H9 (cell line): ENCODE measurements around the gene CPEB2. TPM values are rescaled to one million over a fixed set of nuclear protein-coding genes. Genes with fewer than 3 reads are reported as not detected.

Experiments used
- DNase-seq: peaks from one replicate; pipeline ENCODE4 v3.0.0-alpha.2; 2017
- H2AFZ ChIP-seq: one replicate; pipeline ENCODE4 v1.6.1; 2013; ENCODE audit warnings: mild to moderate bottlenecking, low read length, control low read depth, moderate library complexity
- H2AK5ac ChIP-seq: 2 replicates; pipeline ENCODE4 v1.6.1; 2013; ENCODE audit warnings: low read length, control low read depth, mixed read lengths; ENCODE audit not compliant: insufficient read length
- H2BK120ac ChIP-seq: one replicate; pipeline ENCODE4 v1.6.1; 2013; ENCODE audit warnings: low read depth, mild to moderate bottlenecking, low read length, control low read depth, inconsistent platforms; ENCODE audit not compliant: poor library complexity, severe bottlenecking
- H2BK12ac ChIP-seq: 2 replicates; pipeline ENCODE4 v1.6.1; 2013; ENCODE audit warnings: low read length, control low read depth, mixed read lengths, low read depth; ENCODE audit not compliant: insufficient read length
- H2BK15ac ChIP-seq: 2 replicates; pipeline ENCODE4 v1.6.1; 2013; ENCODE audit warnings: low read depth, low read length, control low read depth
- H2BK20ac ChIP-seq: one replicate; pipeline ENCODE4 v1.6.1; 2013; ENCODE audit warnings: low read depth, mild to moderate bottlenecking, low read length, control low read depth, inconsistent platforms; ENCODE audit not compliant: poor library complexity, severe bottlenecking
- H2BK5ac ChIP-seq: 2 replicates; pipeline ENCODE4 v1.6.1; 2013; ENCODE audit warnings: low read length, control low read depth, mixed read lengths; ENCODE audit not compliant: insufficient read length
- H3K14ac ChIP-seq: 2 replicates; pipeline ENCODE4 v1.6.1; 2013; ENCODE audit warnings: low read length, control low read depth; ENCODE audit not compliant: insufficient read depth
- H3K18ac ChIP-seq: 2 replicates; pipeline ENCODE4 v1.6.1; 2013; ENCODE audit warnings: low read depth, mild to moderate bottlenecking, mixed read lengths, low read length, control low read depth; ENCODE audit not compliant: insufficient read length
- H3K23ac ChIP-seq: 2 replicates; pipeline ENCODE4 v1.6.1; 2013; ENCODE audit warnings: low read length, control low read depth, mixed read lengths, low read depth; ENCODE audit not compliant: insufficient read length
- H3K23me2 ChIP-seq: 2 replicates; pipeline ENCODE4 v1.6.1; 2013; ENCODE audit warnings: low read depth, mild to moderate bottlenecking, mixed read lengths, low read length, control low read depth; ENCODE audit not compliant: insufficient read length, poor library complexity, severe bottlenecking
- H3K27ac ChIP-seq: 2 replicates; pipeline ENCODE4 v1.5.1; 2013; ENCODE audit warnings: low read length, control low read depth, mixed read lengths, low read depth; ENCODE audit not compliant: insufficient read length
- H3K27me3 ChIP-seq: 2 replicates; pipeline ENCODE4 v1.6.1; 2013; ENCODE audit warnings: low read length, control low read depth, inconsistent platforms; ENCODE audit not compliant: insufficient read depth
- H3K4ac ChIP-seq: 2 replicates; pipeline ENCODE4 v1.6.1; 2013; ENCODE audit warnings: low read depth, mild to moderate bottlenecking, control low read depth, inconsistent platforms, low read length, moderate library complexity
- H3K4me1 ChIP-seq: 2 replicates; pipeline ENCODE4 v1.6.1; 2013; ENCODE audit warnings: low read length, control low read depth, inconsistent platforms; ENCODE audit not compliant: insufficient read depth
- H3K4me2 ChIP-seq: 2 replicates; pipeline ENCODE4 v1.6.1; 2013; ENCODE audit warnings: low read length, control low read depth, mixed read lengths; ENCODE audit not compliant: insufficient read length, insufficient read depth
- H3K56ac ChIP-seq: 2 replicates; pipeline ENCODE4 v1.6.1; 2013; ENCODE audit warnings: low read depth, mild to moderate bottlenecking, mixed read lengths, low read length, control low read depth; ENCODE audit not compliant: insufficient read length
- H3K79me1 ChIP-seq: 2 replicates; pipeline ENCODE4 v1.6.1; 2013; ENCODE audit warnings: low read depth, mild to moderate bottlenecking, moderate library complexity, low read length, control low read depth, inconsistent platforms; ENCODE audit not compliant: insufficient read depth, poor library complexity, severe bottlenecking
- H3K79me2 ChIP-seq: 2 replicates; pipeline ENCODE4 v1.6.1; 2013; ENCODE audit warnings: low read length, control low read depth, inconsistent platforms; ENCODE audit not compliant: insufficient read depth
- H3K9ac ChIP-seq: 2 replicates; pipeline ENCODE4 v1.6.1; 2013; ENCODE audit warnings: low read length, control low read depth, mixed read lengths; ENCODE audit not compliant: insufficient read length; ENCODE audit errors: extremely low read depth
- H3K9me3 ChIP-seq: one replicate; pipeline ENCODE4 v1.6.1; 2013; ENCODE audit warnings: low read depth, low read length, inconsistent platforms; ENCODE audit not compliant: control insufficient read depth
- H3T11ph ChIP-seq: one replicate; pipeline ENCODE4 v1.6.1; 2013; ENCODE audit warnings: mild to moderate bottlenecking, low read length, control low read depth, inconsistent platforms
- H4K20me1 ChIP-seq: one replicate; pipeline ENCODE4 v1.6.1; 2013; ENCODE audit not compliant: control insufficient read depth, insufficient read length, insufficient read depth
- H4K5ac ChIP-seq: 2 replicates; pipeline ENCODE4 v1.6.1; 2013; ENCODE audit warnings: low read depth, mild to moderate bottlenecking, mixed read lengths, low read length, control low read depth; ENCODE audit not compliant: insufficient read length
- H4K8ac ChIP-seq: replicated peaks from 2 replicates; pipeline ENCODE4 v1.6.1; 2013; ENCODE audit warnings: low read length, control low read depth, mixed read lengths, low read depth; ENCODE audit not compliant: insufficient read length
- H4K91ac ChIP-seq: 2 replicates; pipeline ENCODE4 v1.6.1; 2013; ENCODE audit warnings: low read depth, mild to moderate bottlenecking, moderate library complexity, mixed read lengths, low read length, control low read depth; ENCODE audit not compliant: insufficient read length
- H3K27ac Mint-ChIP-seq, 3 experiments: 2 replicates in 2 of 3; 3 replicates in 1 of 3; pipeline ENCODE4 v1.8.0; 2020 to 2021; ENCODE audit warnings: mixed read lengths in 3 of 3, mild to moderate bottlenecking in 1 of 3, moderate library complexity in 1 of 3
- H3K27me3 Mint-ChIP-seq: 2 replicates; pipeline ENCODE4 v1.8.0; 2021; ENCODE audit warnings: low read depth, mild to moderate bottlenecking, moderate library complexity, mixed read lengths
- H3K36me3 Mint-ChIP-seq, 3 experiments: 2 replicates in 2 of 3; 3 replicates in 1 of 3; pipeline ENCODE4 v1.8.0; 2020 to 2021; ENCODE audit warnings: low read depth in 3 of 3, mixed read lengths in 3 of 3; ENCODE audit not compliant: insufficient read depth in 1 of 3
- H3K4me1 Mint-ChIP-seq, 2 experiments: 2 replicates each; pipeline ENCODE4 v1.8.0; 2020; ENCODE audit warnings: mixed read lengths in 2 of 2
- H3K4me3 Mint-ChIP-seq, 2 experiments: 2 replicates in 1 of 2; 3 replicates in 1 of 2; pipeline ENCODE4 v1.8.0; 2020 to 2021; ENCODE audit warnings: mild to moderate bottlenecking in 2 of 2, mixed read lengths in 2 of 2, moderate library complexity in 1 of 2
- H3K9me3 Mint-ChIP-seq, 2 experiments: 2 replicates in 1 of 2; 3 replicates in 1 of 2; pipeline ENCODE4 v1.8.0; 2020; ENCODE audit warnings: mild to moderate bottlenecking in 2 of 2, mixed read lengths in 2 of 2, moderate library complexity in 1 of 2
- CTCF ChIP-seq: fragments of 200-600 bp; sonication (generic); conservative IDR thresholded peaks from 3 replicates; pipeline ENCODE4 v1.8.0; 2021; ENCODE audit warnings: antibody characterized with exemption, mild to moderate bottlenecking
- WGBS: extraction: QIAGEN DNeasy Blood & Tissue Kit; methylation state at CpG from one replicate; pipeline ENCODE4 v1.1.7; 2013; ENCODE audit warnings: missing lambda C conversion rate, low lambda C conversion rate, mixed read lengths; ENCODE audit not compliant: insufficient read length; ENCODE audit errors: extremely low coverage; 5-methylcytosine and 5-hydroxymethylcytosine counted together
- total RNA-seq: library from RNA; stranded (reverse); gene quantifications from 2 replicates; pipeline ENCODE4 v1.2.1, GENCODE V29; 2021

Gene CPEB2
- total RNA-seq, 1 experiment from 2014 or later = 1.8 TPM

GRCh38 chr4:15063341-15063740 lies 61.1 kb downstream of the CPEB2 start:
- H3K4me3 Mint-ChIP-seq = no peak overlapping the region
- Histone ChIP-seq H2BK5ac (no peak overlapping the region), H3K14ac (no peak overlapping the region), H3K18ac (no peak overlapping the region), H3K4me1 (no peaks in the 10 kb centered on the region), H3K9ac (no peak overlapping the region), H4K91ac (no peak overlapping the region), H4K20me1 (no peaks in the 10 kb centered on the region), H2BK120ac (no peak overlapping the region), H3K27me3 (no peaks in the 10 kb centered on the region), H3K23ac (no peak overlapping the region), H3T11ph (no peak overlapping the region), H4K5ac (no peak overlapping the region), H3K4me2 (no peak overlapping the region), H2BK20ac (no peak overlapping the region), H4K8ac (no peak overlapping the region), H2AFZ (no peak overlapping the region), H3K79me2 (no peaks in the 10 kb centered on the region; the same call in 1 of the 2 replicates), H3K56ac (no peak overlapping the region), H3K79me1 (no peaks in the 10 kb centered on the region), H3K23me2 (no peaks in the 10 kb centered on the region), H2AK5ac (no peak overlapping the region), H3K4ac (no peak overlapping the region), H2BK15ac (no peak overlapping the region), H3K9me3 (peaks cover 5% of the 10 kb centered on the region), H2BK12ac (no peak overlapping the region), H3K27ac (no peak overlapping the region)
- H3K27me3 Mint-ChIP-seq = no peaks in the 10 kb centered on the region
- DNase-seq = no peak
- H3K9me3 Mint-ChIP-seq = peaks cover 4 to 7% of the 10 kb centered on the region in 2 experiments; a peak in 4 of 5 replicates
- H3K36me3 Mint-ChIP-seq = peaks cover 3 to 8% (median 8%) of the 10 kb centered on the region in 3 experiments; a peak in 6 of 7 replicates
- WGBS = no CpG with 5 or more reads among the region's 6 CpGs
- no peak overlapping the region for H3K27ac Mint-ChIP-seq
- TF ChIP-seq CTCF = no peak
- H3K4me1 Mint-ChIP-seq = no peaks in the 10 kb centered on the region
